KMS-11 (cell line): Measurements from ENCODE around the gene FHOD1.
A peak's percentile ranks its signal among the peaks of the same experiment; 100 is the strongest.

Experiments
- H2AFZ ChIP-seq: fragments of 200-600 bp; sonication (generic); 2 replicates; pipeline ENCODE4 v1.6.1; 2016; ENCODE audit warnings: antibody characterized with exemption, mixed run types, low read depth
- H3K27ac ChIP-seq: fragments of 200-600 bp; sonication (generic); 2 replicates; pipeline ENCODE4 v1.6.1; 2016; ENCODE audit warnings: mild to moderate bottlenecking, mixed run types
- H3K27me3 ChIP-seq: fragments of 200-600 bp; sonication (generic); 2 replicates; pipeline ENCODE4 v1.6.1; 2017; ENCODE audit warnings: mild to moderate bottlenecking, low read depth, mixed run types, moderate library complexity; ENCODE audit not compliant: insufficient read depth
- H3K36me3 ChIP-seq: fragments of 200-600 bp; sonication (generic); 2 replicates; pipeline ENCODE4 v1.6.1; 2017; ENCODE audit warnings: mild to moderate bottlenecking, mixed run types; ENCODE audit not compliant: insufficient read depth
- H3K4me1 ChIP-seq: fragments of 200-600 bp; sonication (generic); 2 replicates; pipeline ENCODE4 v1.6.1; 2016; ENCODE audit warnings: mild to moderate bottlenecking, low read depth, mixed run types; ENCODE audit not compliant: poor library complexity, severe bottlenecking
- H3K4me2 ChIP-seq: fragments of 200-600 bp; sonication (generic); 2 replicates; pipeline ENCODE4 v1.7.0; 2016; ENCODE audit warnings: mild to moderate bottlenecking, mixed run types
- H3K4me3 ChIP-seq: fragments of 200-600 bp; sonication (generic); IDR thresholded peaks from 2 replicates; pipeline ENCODE4 v1.6.1; 2017; ENCODE audit warnings: low read depth, low read length, mixed read lengths; ENCODE audit not compliant: insufficient read depth
- H3K79me2 ChIP-seq: fragments of 200-600 bp; sonication (generic); 2 replicates; pipeline ENCODE4 v1.6.1; 2016; ENCODE audit warnings: low read depth, mixed run types; ENCODE audit not compliant: insufficient read depth
- H3K9ac ChIP-seq: fragments of 200-600 bp; sonication (generic); 2 replicates; pipeline ENCODE4 v1.6.1; 2016; ENCODE audit warnings: mild to moderate bottlenecking, mixed run types
- H4K20me1 ChIP-seq: fragments of 200-600 bp; sonication (generic); 2 replicates; pipeline ENCODE4 v1.6.1; 2016; ENCODE audit warnings: mild to moderate bottlenecking, mixed run types; ENCODE audit not compliant: insufficient read depth
- TF ChIP-seq, protein P1 (sequence below): fragments of 200-600 bp; sonication (generic); conservative IDR thresholded peaks from 2 replicates; pipeline ENCODE4 v1.6.1; 2017; ENCODE audit warnings: low read depth, mild to moderate bottlenecking, antibody characterized with exemption, low read length, moderate library complexity, mixed read lengths

Gene FHOD1

DNA sequence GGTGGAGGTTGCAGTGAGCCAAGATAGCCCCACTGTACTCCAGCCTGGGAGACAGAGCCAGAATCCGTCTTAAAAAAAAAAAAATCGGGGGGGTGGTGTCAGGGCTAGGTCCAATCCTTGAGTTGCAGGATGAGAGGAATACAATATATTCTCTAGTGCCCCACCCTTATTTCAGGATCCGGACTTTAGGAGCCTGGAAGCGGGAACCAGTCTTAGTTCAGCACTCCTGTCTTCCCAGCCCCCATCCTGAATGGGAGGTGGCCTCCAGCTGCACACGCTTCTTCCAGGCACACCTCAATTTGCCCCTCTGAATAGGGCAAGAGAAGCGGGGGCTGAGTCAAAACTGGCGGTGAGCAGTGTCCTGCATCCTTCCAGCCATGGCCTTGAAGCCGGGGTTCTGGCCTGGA, 1.6 kb downstream of the FHOD1 start:
- peak overlapping the region; percentile 81 for H2AFZ ChIP-seq

DNA sequence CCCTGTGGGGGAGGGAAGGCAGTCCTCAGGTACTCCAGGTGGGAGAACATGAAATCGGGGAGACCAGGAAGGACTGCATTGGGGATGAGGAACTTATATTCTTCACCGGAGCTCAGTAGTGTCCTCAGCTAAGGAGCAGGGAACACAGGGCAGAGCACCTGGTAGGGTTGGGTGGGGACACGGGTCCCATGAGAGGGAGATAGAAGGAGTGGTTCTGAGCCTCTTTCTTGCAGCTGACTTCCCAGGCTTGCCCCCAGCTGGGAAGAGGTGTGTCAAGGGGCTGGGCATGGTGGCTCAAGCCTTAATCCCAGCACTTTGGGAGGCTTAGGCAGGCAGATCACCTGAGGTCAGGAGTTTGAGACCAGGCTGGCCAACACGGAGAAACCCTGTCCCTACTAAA, 2.1 kb downstream of the FHOD1 start:
- H3K79me2 ChIP-seq, result no peaks in the 10 kb centered on the region
- no peak overlapping the region; the same call in 1 of the 2 replicates for H2AFZ ChIP-seq
- H3K4me2 ChIP-seq, result peak overlapping the region; percentile 100
- H3K27me3 ChIP-seq, result peaks cover 22% of the 10 kb centered on the region
- no peaks in the 10 kb centered on the region for H3K36me3 ChIP-seq
- TF ChIP-seq, protein P1, sequence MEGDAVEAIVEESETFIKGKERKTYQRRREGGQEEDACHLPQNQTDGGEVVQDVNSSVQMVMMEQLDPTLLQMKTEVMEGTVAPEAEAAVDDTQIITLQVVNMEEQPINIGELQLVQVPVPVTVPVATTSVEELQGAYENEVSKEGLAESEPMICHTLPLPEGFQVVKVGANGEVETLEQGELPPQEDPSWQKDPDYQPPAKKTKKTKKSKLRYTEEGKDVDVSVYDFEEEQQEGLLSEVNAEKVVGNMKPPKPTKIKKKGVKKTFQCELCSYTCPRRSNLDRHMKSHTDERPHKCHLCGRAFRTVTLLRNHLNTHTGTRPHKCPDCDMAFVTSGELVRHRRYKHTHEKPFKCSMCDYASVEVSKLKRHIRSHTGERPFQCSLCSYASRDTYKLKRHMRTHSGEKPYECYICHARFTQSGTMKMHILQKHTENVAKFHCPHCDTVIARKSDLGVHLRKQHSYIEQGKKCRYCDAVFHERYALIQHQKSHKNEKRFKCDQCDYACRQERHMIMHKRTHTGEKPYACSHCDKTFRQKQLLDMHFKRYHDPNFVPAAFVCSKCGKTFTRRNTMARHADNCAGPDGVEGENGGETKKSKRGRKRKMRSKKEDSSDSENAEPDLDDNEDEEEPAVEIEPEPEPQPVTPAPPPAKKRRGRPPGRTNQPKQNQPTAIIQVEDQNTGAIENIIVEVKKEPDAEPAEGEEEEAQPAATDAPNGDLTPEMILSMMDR, result no peak
- no peak overlapping the region for H3K27ac ChIP-seq
- H3K4me1 ChIP-seq, result peaks cover 40% of the 10 kb centered on the region
- H3K4me3 ChIP-seq, result no peak overlapping the region
- no peak overlapping the region for H3K9ac ChIP-seq
- H4K20me1 ChIP-seq, result no peaks in the 10 kb centered on the region

More for the DNA sequence above, 1.6 kb downstream of the FHOD1 start:
- H3K4me3 ChIP-seq, result peak overlapping the region; percentile 24
- H3K4me1 ChIP-seq, result peaks cover 40% of the 10 kb centered on the region
- H3K79me2 ChIP-seq, result no peaks in the 10 kb centered on the region
- TF ChIP-seq, protein P1, result no peak
- H3K4me2 ChIP-seq, result peak overlapping the region; percentile 100
- 0 out of 2 replicates have a peak overlapping the region, but pooled peaks have one; percentile 46 for H3K27ac ChIP-seq
- H4K20me1 ChIP-seq, result no peaks in the 10 kb centered on the region
- H3K27me3 ChIP-seq, result peaks cover 27% of the 10 kb centered on the region
- H3K9ac ChIP-seq, result peak overlapping the region; percentile 43; the same call in 1 of the 2 replicates
- H3K36me3 ChIP-seq, result no peaks in the 10 kb centered on the region

DNA sequence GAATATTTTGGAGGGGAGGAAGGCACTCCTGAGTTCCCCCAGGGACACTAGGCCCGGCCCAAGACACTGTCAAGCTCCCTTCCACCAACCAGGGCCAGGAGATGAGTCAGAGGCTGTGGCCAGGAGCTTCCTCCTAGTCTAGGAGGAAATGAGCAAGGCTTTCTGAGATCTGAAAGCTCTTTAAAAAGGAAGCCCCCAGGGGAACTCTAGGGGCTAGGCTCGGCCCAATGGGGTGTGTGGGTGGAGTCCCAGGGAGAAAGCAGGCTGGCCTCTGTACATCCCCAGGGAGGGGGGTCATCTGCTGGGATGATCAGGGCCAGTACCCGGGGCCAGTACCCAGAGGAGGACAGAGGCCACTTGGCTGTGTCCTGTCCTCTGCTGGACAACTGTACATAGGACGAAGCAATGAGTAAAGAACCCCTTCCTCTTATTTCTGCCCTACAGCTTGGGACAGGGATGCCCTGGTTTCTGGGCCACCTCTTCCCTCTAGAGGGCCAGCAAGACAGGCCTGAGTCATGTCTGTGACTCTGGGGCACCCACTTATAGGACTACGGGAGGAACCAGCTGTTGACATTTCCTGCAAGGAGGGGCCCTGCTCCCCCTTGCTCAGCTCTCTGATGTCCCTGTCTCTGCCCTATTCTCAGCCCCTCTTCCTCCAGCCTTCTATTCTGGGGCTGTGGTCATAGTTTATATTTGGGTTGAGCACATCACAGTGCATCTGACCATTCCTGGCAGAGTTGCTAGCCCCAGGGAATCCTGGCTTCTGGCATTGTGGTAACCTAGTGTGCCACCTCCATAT, 2.7 kb downstream of the FHOD1 start:
- Histone ChIP-seq H3K4me3 (no peak overlapping the region), H2AFZ (no peak overlapping the region), H3K4me1 (peaks cover 40% of the 10 kb centered on the region), H3K9ac (no peak overlapping the region), H3K79me2 (no peaks in the 10 kb centered on the region), H3K27me3 (peaks cover 16% of the 10 kb centered on the region), H3K27ac (no peak overlapping the region), H3K36me3 (no peaks in the 10 kb centered on the region), H3K4me2 (peak overlapping the region; percentile 100; the same call in 1 of the 2 replicates), H4K20me1 (no peaks in the 10 kb centered on the region)
- TF ChIP-seq, protein P1, result no peak

DNA sequence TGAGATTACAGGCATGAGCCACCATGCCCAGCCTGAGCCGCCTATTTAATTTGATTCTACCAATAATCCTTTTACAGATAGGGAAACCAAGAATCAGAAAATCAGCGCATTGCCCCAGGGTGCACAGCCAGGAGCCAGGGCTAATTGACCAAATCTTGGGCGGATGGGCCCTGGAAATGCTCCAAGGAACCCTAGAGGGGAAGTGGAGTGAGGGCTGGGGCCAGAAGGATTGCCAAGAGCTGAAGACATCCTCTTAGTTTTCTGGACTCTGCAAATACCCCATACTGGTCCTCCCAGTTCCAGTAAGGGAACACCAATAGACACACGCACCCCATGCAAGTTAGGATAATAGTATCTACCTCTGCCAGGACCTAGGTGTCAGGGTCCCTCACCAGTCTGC, 3.8 kb downstream of the FHOD1 start:
- TF ChIP-seq, protein P1, result no peak
- H3K9ac ChIP-seq, result no peak overlapping the region

More for the DNA sequence above, 3.8 kb downstream of the FHOD1 start:
- Histone ChIP-seq H3K4me1 (peaks cover 40% of the 10 kb centered on the region), H3K79me2 (no peaks in the 10 kb centered on the region), H3K4me3 (no peak overlapping the region), H2AFZ (no peak overlapping the region), H4K20me1 (no peaks in the 10 kb centered on the region), H3K4me2 (no peak overlapping the region), H3K27me3 (peaks cover 5% of the 10 kb centered on the region), H3K27ac (no peak overlapping the region), H3K36me3 (no peaks in the 10 kb centered on the region)
